Loucy (cell line): ENCODE measurements around the gene LARP4B.

Experiments
- CTCF ChIP-seq: fragments of 200-600 bp; sonication (generic); conservative IDR thresholded peaks from 2 replicates; pipeline ENCODE4 v1.5.1; 2014; ENCODE audit warnings: mild to moderate bottlenecking, antibody characterized with exemption, low read length
- EZH2phosphoT487 ChIP-seq: fragments of 200-600 bp; IDR thresholded peaks from 2 replicates; pipeline ENCODE4 v1.6.1; 2018; ENCODE audit warnings: antibody characterized with exemption, mild to moderate bottlenecking, moderate library complexity, borderline replicate concordance

- TF ChIP-seq CTCF (no peak), EZH2phosphoT487 (no peak)
These were observed 87.0 kb downstream of the LARP4B start for GRCh38 chr10:844552-844951.
